Peyer's patch (tissue), 4 donors: ENCODE measurements around the gene NCKAP5.

Experiments used
- POLR2A ChIP-seq, 2 donors: fragments of 450-650 bp; IDR thresholded peaks; one replicate each; pipeline ENCODE4 v1.5.1; 2017; ENCODE audit warnings: antibody characterized with exemption in 2 of 2, mild to moderate bottlenecking in 2 of 2, moderate library complexity in 2 of 2
- TF ChIP-seq, protein P1 (sequence below), 6 experiments: fragments of 450-650 bp in 4 of 6; fragments of 200-600 bp in 2 of 6; sonication (generic) in 1 of 6; IDR thresholded peaks; one replicate each; pipeline ENCODE4 v1.5.1; 2017 to 2019; ENCODE audit warnings: antibody characterized with exemption in 6 of 6, mild to moderate bottlenecking in 3 of 6, moderate library complexity in 1 of 6

DNA sequence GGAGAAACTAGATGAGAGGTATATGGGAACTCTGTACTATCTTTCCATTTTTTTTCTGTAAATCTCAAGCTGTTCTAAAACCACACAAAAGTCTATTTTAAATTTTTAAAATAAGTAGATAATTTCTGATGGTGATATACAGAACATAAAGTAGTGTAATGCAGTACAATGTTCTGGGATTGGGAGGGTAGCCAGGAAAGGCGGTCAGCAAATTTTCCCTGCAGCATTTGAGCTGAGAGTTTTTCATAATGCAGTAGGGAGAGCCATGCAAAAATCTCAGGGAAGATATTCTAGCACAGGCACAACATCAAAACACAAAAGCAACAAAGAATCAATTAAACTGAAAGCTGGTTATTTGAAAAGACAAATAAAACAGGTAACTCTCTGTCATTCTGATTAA, 141.5 kb downstream of the NCKAP5 start:
- TF ChIP-seq, protein P1, sequence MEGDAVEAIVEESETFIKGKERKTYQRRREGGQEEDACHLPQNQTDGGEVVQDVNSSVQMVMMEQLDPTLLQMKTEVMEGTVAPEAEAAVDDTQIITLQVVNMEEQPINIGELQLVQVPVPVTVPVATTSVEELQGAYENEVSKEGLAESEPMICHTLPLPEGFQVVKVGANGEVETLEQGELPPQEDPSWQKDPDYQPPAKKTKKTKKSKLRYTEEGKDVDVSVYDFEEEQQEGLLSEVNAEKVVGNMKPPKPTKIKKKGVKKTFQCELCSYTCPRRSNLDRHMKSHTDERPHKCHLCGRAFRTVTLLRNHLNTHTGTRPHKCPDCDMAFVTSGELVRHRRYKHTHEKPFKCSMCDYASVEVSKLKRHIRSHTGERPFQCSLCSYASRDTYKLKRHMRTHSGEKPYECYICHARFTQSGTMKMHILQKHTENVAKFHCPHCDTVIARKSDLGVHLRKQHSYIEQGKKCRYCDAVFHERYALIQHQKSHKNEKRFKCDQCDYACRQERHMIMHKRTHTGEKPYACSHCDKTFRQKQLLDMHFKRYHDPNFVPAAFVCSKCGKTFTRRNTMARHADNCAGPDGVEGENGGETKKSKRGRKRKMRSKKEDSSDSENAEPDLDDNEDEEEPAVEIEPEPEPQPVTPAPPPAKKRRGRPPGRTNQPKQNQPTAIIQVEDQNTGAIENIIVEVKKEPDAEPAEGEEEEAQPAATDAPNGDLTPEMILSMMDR (IDR thresholded peaks at IDR 0.05): no peak
- no peak for TF ChIP-seq POLR2A (IDR thresholded peaks at IDR 0.05)
